Gastrocnemius medialis (tissue), 4 donors: ENCODE data around the gene ATOH8.

Experiments used
- CTCF ChIP-seq, 5 experiments: fragments of 450-650 bp in 3 of 5; fragments of 200-600 bp in 2 of 5; sonication (generic) in 2 of 5; IDR thresholded peaks in 4 of 5; conservative IDR thresholded peaks in 1 of 5; 1 replicate in 4 of 5; 2 replicates in 1 of 5; pipeline ENCODE4 v1.5.1; 2016 to 2019; ENCODE audit warnings: antibody characterized with exemption in 5 of 5, mild to moderate bottlenecking in 3 of 5, moderate library complexity in 3 of 5
- POLR2A ChIP-seq, 2 donors: fragments of 450-650 bp; IDR thresholded peaks; one replicate each; pipeline ENCODE4 v1.6.1; 2017; ENCODE audit warnings: antibody characterized with exemption in 2 of 2, mild to moderate bottlenecking in 2 of 2, moderate library complexity in 2 of 2

GRCh38 chr2:85785027-85785822 is 31.4 kb downstream of the ATOH8 start:
- TF ChIP-seq CTCF (IDR thresholded peaks at IDR 0.05 in 4 of 5, conservative IDR thresholded peaks at IDR 0.05 in 1 of 5) (no peak), POLR2A (IDR thresholded peaks at IDR 0.05) (no peak)
